Dermis microvascular lymphatic vessel endothelial cell (primary cell): ENCODE data around the gene MRPL12. TPM values are rescaled to one million over a fixed set of nuclear protein-coding genes. Genes with fewer than 3 reads are reported as not detected.
"Not testable (repeated sequence)": the region's sequence is repeated elsewhere in the genome, so short reads cannot be mapped to it uniquely, and the experiment has no call there.

Source experiments
- DNase-seq, 2 donors: peaks; one replicate each; pipeline versions ENCODE4 v3.0.0 to v3.0.0-alpha.2; 2010; ENCODE audit warnings: low read depth in 2 of 2
- total RNA-seq: library from RNA; depleted of rRNA; stranded (reverse); fragments of >200 nt; gene quantifications from 2 replicates; pipeline ENCODE4 v1.2.1, GENCODE V29; 2014

Gene MRPL12
- total RNA-seq, 1 donor from 2014 or later = 8.7 TPM

DNA sequence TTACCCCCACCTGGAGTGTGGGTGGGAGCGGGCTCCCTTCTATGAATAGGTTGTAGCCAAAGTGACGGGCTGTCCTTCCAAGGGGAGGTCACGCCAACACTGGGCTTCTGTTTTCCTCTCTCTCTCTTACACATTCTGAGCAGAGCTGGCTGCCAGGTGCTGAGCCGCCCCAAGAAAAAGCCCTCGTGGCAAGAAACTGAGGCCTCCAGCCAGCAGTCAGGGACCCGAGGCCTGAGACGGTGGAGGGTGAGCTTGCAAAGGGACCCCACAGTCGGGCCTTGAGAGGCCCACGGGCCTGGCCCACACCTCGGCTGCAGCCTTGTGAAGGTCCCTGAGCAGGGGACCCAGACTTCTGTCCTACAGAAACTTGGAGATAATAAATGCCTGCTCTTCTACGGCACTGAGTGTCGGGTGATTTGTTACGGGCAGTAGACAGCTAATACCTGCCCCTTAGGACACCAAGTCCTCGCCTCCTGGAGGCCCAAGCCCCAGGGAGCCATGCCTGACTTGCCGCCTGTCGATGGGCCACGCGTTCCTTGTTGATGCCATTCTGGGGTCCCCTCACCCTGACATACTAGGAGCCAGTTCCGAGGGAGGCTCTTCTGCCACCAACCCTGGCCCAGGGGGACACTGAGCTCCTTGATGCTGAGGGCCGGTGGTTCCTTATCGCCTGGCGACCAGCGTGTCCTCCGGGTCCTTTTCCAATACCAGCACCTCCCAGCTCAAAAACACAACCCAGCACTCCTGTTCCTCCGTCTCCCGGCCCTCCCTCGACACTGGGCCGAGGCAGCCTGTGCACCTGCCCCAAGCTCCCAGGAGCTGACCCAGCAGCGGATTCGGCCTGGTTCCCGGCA lies 35.0 kb downstream of the MRPL12 start:
- no peak for DNase-seq

DNA sequence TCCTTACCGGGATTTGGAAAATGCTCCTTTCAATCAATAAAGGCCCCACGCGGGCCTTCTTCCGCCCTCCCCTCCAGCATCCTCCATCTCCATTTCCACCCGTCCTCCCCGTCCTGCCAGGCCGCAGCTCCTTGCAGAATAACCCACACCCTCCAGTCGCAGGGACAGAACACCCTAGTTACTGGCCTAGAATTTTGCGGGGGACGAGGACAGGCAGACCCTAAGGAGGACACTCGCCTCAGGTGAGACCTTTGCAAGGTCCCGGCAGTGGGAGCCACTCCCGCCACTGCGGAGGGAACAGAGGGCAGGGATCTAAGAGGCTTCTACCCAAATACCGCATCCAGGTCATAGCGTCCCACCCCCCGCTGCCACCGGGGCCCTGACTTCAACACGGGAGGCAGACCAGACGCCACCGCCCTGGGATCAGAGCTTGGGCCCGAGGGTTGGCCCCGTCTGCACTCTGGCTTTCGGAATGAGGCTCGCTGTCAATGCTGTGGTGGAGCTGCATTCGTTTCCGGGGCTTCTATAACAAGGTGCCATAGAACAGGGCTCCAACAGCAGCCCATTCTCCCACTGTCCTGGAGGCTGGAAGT lies 35.7 kb downstream of the MRPL12 start:
- DNase-seq = no peak

GRCh38 chr17:81739593-81739992 lies 36.4 kb downstream of the MRPL12 start:
- DNase-seq = not testable (repeated sequence)

DNA sequence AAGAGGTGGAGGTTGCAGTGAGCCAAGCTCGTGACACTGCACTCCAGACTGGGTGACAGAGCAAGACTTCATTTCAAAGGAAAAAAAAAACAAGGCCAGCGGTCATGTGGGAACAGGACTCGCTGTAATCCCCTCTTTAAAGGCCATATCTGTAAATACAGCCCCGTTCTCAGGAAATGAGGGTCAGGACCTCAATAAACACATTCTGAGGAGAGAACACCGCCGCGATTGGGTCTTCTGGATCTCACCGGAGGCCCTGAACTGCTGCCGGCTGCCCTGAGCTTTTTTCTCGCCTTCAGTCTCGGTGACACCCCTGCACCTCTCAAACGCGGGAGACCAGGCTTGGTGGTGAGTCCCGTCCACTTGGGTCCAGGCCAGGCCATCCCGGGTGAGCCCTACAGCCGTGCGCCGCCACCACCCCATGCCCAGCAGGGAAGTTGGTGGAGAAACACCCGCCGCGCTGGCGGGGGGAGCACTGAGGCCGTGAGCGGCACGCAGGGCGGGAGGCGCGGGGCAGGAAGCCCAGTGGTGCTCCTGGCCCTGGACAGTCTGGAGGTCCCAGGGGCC lies 37.3 kb downstream of the MRPL12 start:
- DNase-seq = peak in 1 of 2 donors; percentile 40

DNA sequence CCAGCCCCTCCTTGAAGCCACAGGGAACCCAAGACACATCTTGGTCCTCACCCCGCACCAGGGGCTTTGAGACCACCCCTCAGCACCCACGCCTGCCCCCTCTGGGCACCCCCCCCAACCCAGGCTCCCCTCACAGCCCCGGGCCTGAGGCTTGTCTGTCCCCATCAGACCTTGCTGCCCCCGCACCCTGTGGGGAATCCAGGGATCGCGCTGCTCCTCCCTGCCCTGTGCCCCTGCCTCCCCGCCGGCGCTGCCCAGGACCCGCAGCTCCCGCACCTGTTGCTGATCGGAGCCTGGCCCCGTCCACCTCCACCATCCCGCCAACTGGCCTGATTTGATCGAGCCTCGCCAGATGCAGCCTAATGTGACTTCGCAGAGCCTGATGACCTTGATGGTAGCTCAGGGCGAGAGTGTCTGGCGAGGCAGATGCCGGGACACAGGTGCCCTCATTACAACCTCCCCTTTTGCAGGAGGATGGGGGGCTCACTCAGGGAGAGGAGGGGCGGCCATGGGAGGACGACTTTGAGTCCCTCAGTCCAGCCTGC lies 38.0 kb downstream of the MRPL12 start:
- no peak for DNase-seq

DNA sequence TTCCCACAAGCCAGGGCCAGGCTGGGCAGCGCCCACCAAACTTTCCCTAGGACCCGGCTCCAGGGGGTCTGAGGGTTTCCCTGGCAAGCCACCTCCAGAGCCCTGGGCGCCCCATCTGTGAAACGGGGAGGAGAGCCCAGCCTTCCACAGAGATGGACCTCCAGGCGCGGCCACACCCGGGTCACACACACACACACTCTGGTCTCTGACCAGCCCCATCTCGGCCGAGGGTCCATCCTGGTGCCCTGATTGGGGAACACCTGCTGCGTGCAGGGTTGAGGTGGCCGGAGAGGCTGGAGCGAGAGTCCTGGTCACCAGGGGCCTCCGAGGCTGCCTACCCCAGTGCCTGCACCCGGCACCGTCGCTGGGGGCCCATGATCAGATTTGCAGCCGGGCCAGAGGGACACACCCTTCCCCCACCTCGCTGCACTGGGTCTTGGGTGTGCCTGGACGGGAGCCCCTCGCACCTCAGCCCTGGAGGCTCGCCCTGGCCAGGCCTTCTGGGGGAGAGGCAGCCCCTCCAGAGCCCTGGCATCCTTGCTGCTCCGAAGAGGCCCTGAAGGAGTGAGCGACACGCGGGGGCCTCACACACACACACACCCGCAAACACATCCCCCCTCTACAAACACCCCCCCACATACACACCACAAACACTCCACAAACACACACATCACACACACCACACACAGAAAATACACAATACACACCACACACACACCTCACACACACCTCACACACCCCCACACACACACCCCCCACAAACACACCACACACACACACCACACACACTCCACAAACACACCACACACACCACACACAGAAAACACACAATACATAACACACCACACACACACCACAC lies 38.7 kb downstream of the MRPL12 start:
- no peak for DNase-seq

Other genes with a start within 250 kb of the MRPL12 start
- 6,103 and 8,158 TPM in 2 replicates for gene ACTG1, start 190.6 kb upstream of the MRPL12 start, total RNA-seq
- gene FSCN2, start 175.0 kb upstream of the MRPL12 start, total RNA-seq = 0.26 and 0.76 TPM in 2 replicates
- gene FAAP100, start 151.0 kb upstream of the MRPL12 start, total RNA-seq = 11.0 and 19.8 TPM in 2 replicates
- gene NPLOC4, start 66.3 kb upstream of the MRPL12 start, total RNA-seq = 67.7 and 87.9 TPM in 2 replicates
- gene TSPAN10, start 66.2 kb upstream of the MRPL12 start, total RNA-seq = 0.51 and 0.89 TPM in 2 replicates
- 1.3 and 5.3 TPM in 2 replicates for gene PDE6G, start 46.8 kb upstream of the MRPL12 start, total RNA-seq
- gene OXLD1, start 36.8 kb upstream of the MRPL12 start, total RNA-seq = 26.6 and 29.7 TPM in 2 replicates
- gene CCDC137, start 36.6 kb upstream of the MRPL12 start, total RNA-seq = 6.3 and 8.5 TPM in 2 replicates
- 25.4 and 28.2 TPM in 2 replicates for gene ARL16, start 19.6 kb upstream of the MRPL12 start, total RNA-seq
- gene HGS, start 19.4 kb upstream of the MRPL12 start, total RNA-seq = 41.1 and 49.4 TPM in 2 replicates
- gene SLC25A10, start 8.9 kb downstream of the MRPL12 start, total RNA-seq = 13.9 and 17.7 TPM in 2 replicates
- not detected in 2 replicates for gene GCGR, start 100.8 kb downstream of the MRPL12 start, total RNA-seq
- 81.8 and 133 TPM in 2 replicates for gene MCRIP1, start 129.9 kb downstream of the MRPL12 start, total RNA-seq
- not detected in 2 replicates for gene PPP1R27, start 131.7 kb downstream of the MRPL12 start, total RNA-seq
- gene P4HB, start 157.2 kb downstream of the MRPL12 start, total RNA-seq = 634 and 739 TPM in 2 replicates
- gene ARHGDIA, start 168.0 kb downstream of the MRPL12 start, total RNA-seq = 97.7 and 157 TPM in 2 replicates
- 142 and 181 TPM in 2 replicates for gene ALYREF, start 188.2 kb downstream of the MRPL12 start, total RNA-seq
- 108 and 109 TPM in 2 replicates for gene ANAPC11, start 188.4 kb downstream of the MRPL12 start, total RNA-seq
- 0.13 TPM in 1 of 2 replicates, not detected in the other for gene NPB, start 198.9 kb downstream of the MRPL12 start, total RNA-seq
- gene PCYT2, start 208.0 kb downstream of the MRPL12 start, total RNA-seq = 30.2 and 40.4 TPM in 2 replicates
- 11.9 and 12.3 TPM in 2 replicates for gene SIRT7, start 214.8 kb downstream of the MRPL12 start, total RNA-seq
- gene MAFG, start 224.4 kb downstream of the MRPL12 start, total RNA-seq = 10.4 and 19.0 TPM in 2 replicates
- gene PYCR1, start 233.9 kb downstream of the MRPL12 start, total RNA-seq = 60.8 and 71.2 TPM in 2 replicates
- gene MYADML2, start 243.9 kb downstream of the MRPL12 start, total RNA-seq = not detected in 2 replicates